HG02840 (cell line): ENCODE data around the gene KIFC3.
"Not testable (repeated sequence)": the region's sequence is repeated elsewhere in the genome, so short reads cannot be mapped to it uniquely, and the experiment has no call there.

ENCODE experiments used
- ATAC-seq: cut with Tn5 transposase; IDR thresholded peaks from one replicate; pipeline ENCODE4 v1.9.1; 2021; ENCODE audit warnings: mild to moderate bottlenecking, moderate library complexity, moderate number of reproducible peaks; ENCODE audit not compliant: unreplicated experiment, low FRiP score

The KIFC3 gene

GRCh38 chr16:57825298-57826044 lies 23.2 kb upstream of the KIFC3 start:
- ATAC-seq: no peak

GRCh38 chr16:57824888-57825287 lies 22.6 kb upstream of the KIFC3 start:
- no peak for ATAC-seq

DNA sequence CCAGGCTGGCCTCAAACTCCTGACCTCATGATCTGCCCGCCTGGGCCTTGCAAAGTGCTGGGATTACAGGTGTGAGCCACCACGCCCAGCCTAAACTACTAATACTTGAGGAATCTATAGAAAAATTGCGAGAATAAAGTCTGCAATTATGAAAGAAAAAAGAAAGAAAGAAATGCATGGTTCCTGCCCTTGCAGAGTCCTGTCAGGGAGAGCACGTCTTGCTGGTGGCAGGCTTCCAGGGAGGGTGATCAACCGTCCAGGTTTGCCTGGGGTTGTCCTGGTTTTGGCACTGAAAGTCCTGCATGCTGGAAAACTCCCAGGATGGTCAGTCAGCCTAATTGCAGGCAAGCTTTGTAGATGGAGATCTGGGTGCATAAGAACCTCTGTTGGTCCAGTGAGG lies 21.5 kb upstream of the KIFC3 start:
- ATAC-seq: no peak

- ATAC-seq: no peak
Observed at GRCh38 chr16:57822856-57823255, 20.6 kb upstream of the KIFC3 start.

DNA sequence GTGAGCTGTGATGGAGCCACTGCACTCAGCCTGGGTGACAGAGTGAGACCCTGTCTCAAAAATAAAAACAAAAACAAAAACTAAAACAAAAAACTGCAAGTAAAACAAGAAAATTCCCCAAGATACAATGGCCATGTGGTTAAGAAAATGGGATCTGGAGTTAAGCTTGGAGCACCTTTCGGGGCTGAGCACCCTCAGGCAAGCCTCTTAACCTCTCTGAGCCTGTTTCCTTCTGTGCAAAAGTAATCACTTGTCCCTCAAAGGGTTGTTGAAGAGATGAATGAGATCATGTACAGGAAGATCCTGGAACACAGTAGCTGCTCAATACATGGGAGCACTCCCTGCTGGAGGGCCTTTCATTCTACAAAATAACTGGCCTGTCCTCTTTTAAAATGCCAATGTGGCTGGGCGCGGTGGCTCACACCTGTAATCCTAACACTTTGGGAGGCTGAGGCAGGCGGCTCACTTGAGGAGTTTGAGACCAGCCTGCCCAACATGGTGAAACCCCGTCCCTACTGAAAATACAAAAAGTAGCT lies 19.8 kb upstream of the KIFC3 start:
- ATAC-seq: no peak

DNA sequence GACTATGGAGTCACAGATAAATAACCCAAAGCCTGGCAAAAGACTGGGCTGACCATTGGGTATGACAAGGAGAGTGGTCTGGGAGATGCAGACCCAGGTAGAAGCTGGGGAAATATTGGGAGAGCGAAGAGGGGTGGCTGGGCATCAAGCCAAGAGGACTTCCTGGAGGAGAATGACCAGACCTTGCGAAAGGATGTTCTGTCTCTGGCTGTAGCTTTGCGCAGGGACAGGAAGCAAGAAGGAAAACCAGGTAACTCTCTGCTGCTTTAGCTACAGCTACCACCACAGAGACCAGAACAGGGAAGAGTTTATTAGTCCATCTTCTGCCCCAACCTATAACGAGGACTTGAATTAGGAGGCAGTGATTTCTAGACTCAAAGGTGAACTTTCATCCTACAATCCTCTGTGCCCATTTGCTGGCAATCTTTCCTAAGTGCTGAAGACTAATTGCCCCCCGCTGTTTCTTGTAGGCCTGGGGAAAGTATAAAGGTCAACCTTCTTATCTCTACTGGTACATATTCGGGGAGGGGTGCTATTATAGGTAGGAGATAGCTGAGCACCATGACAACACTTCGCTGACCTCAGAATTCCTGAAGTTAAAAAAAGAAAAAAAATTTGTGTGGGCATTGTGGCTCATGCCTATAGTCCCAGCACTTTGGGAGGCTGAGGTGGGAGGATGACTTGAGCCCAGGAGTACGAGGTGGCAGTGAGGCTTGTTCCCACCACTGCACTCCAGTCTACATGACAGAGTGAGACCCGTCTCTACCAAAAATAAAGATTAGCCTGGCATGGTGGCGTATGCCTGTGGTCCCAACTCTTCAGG lies 19.1 kb upstream of the KIFC3 start:
- ATAC-seq: no peak

DNA sequence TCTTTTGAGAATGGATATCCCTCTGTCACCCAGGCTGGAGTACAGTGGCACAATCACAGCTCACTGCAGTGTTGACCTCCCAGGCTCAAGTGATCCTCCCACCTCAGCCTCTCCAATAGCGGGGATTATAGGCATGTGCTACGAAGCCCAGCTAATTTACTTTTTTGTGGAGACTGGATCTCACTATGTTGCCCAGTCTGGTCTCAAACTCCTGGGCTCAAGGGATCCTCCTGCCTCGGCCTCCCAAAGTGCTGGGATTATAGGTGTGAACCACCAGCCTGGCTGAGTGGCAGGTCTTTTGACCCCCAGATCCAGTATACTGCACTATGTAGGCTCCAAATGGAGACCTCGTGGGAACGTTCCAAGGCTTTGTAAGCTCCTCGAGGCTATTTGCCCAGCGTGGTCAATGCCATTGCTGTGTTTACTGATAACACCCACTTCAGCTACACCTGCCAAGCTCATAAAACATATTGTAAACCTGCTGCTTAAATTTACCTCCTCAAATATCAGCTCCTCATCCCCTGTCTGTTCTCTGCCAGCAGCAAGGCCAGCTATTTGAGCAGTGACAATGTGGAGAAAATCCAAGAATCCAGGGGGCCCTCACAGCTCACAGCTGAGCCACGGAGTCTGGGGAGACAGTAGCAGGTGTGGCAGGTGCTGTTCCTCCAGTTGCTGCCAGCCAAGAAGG lies 16.2 kb upstream of the KIFC3 start:
- no peak for ATAC-seq

- ATAC-seq: no peak
Observed at GRCh38 chr16:57817680-57818079, 15.4 kb upstream of the KIFC3 start.

DNA sequence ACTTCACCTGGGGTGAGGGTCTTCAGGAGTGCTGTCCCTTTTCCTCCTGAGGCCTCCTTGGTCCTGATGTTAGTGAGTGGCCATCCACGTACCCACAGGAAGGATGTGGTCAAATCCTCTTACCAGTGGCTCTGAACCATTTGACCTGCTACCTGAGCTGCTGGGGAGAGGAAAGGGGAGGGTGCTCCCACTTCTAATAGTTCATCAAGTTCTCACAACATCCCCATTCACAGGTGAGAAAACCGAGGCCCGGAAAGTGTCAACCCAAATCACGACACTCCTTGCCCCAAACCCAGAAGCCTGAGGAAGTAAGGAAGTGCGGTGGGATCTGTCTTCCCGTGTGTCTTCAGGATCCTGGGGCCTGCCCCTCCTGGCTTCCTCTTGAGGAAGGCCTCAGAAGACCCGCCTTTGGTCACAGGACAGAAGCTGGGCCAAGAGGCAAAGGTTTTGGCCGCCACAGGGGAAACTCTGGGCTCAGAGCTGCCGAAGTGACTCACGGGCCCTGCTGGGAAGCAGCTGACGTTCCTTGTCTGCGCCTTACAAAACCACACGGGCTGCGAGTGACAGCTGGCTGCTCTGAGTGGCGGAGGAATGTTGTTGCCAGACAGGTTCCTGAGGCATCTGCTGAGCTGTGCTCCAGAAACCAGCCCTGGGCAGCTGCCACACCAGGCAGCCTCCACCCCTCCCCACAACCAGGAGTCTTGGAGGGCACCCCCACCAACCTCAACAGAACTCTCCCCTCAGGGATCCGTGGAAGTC lies 13.9 kb upstream of the KIFC3 start:
- no peak for ATAC-seq

DNA sequence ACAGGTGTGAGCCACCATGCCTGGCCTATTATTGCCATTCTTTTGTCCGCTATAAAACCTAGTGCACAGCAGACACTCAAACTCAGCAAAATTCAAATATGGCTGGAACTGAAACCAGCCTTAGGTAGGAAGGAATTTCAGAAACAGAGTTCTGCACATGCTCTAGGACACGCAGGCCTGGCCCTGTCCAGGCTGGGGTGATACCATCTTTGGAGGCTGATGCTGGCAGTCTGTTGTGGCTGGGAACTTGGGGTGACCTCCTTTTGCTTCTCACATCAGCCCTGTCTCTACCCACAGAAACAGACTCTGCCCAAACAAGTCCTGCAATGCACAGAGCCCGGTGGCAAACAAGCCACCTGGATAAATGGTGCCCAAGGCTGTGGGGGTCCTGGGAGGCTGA lies 12.6 kb upstream of the KIFC3 start:
- ATAC-seq: no peak

- no peak for ATAC-seq
Observed at GRCh38 chr16:57813466-57813865, 11.2 kb upstream of the KIFC3 start.

- ATAC-seq: not testable (repeated sequence)
Observed at GRCh38 chr16:57811340-57811739, 9.0 kb upstream of the KIFC3 start.

DNA sequence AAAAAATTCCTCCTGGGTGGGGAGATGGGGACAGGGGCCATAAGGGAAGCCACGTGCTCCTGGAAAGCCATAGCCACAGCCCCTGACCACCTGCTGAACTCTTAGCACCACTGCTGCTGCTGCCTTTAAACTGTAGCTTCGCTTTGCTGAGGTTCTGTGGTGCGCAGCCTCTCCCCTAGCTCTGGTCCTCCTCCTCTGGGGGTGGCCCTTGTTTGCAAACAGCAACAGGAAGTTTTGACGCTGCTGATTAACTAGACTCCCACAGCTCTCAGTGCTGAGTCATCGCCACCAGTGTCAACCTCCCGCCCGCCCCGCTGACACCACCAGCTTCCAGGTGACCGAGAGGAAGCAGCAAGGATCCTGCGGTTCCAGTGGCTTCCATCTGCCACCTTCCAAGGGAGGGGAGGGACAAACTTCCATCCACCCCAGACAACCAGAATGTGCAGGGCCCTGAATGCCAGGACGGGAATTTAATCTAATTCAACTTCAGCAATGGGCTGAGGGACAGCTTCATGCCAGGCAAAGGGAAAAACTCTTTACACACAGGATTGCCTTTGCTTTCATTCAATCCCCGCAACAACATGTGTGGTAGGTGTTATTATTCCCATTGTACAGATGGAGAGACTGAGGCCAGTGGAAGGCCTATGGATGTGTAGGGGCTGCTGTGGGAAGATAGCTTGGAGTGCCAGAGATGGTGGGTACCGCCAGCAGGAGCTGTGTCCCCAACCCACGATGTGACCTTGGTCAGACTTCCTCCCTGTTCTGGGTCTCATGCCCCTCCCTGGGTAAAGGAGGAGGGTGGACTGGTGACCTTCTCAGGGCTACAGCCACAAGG lies 8.1 kb upstream of the KIFC3 start:
- ATAC-seq: peak; percentile 96

DNA sequence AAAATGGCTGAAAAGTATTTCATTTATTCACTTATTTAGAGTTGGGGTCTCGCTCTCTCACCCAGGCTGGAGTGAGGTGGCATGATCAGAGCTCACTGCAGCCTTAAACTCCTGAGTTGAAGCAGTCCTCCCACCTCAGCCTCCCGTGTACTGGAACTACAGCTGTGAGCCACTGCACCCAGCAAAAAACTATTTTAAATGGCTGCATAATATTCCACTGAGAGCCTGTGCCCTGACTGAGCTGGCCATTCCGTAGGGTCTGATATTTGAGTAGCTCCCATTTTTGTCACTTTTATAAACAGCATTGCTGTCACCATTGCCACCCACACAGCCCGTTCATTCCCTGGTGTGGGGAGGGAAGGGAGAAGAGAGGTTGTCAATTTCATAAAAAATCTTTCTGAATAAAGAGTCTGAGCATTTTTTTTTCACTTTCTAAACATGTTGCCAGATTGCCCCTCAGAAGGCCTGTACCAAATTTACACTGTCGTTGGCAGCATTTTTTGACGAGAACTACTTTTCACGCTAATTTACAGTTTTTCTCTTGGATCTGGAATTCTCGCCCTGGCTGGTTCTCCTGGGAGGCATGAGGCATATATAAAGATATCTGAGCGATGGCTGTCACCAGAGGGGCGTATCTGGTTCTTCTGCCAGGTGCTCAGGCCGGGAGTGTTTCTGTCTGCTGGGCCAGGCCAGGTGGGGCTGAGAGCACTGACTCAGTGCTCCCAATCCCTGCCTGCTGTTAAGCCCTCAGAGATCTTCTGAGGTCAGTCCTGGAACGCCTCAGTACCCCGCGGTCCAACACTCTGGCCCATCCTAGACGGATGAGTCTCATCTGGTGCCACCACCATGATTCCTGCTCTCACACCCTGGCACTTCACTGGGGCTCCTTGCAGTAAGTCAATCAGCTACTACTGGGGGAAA lies 7.2 kb upstream of the KIFC3 start:
- ATAC-seq: peak; percentile 12

- no peak for ATAC-seq
Observed at GRCh38 chr16:57808589-57809228, 6.4 kb upstream of the KIFC3 start.

DNA sequence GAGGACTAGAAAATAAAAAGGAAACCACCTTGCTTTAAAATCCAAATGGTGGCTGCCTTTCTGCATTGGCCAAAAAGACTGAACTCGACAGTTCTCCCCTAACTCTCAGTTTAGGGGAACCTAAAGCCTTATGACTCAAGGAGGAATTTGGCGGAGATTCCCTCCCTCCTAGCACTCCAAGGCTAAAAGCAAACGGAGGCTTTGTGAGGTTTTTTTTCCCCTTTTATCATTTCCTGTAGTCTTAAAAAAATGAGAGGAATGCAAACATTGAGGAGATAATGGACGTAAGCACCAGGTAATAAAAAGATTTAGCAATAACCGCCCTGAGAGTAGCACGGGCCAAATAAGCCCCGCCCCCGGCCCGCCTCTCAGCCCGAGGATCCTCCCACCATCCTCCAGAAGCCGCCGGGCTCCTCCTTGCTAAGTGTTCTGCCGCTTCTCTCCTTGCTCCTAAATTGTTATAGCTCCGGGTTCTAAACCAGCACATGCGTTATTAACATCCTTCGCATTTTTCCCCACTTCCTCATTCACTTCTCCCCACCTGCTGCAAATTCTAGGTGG lies 5.8 kb upstream of the KIFC3 start:
- ATAC-seq: no peak

- ATAC-seq: no peak
Observed at GRCh38 chr16:57807252-57807967, 5.1 kb upstream of the KIFC3 start.
